Frontal cortex (tissue), 4 donors: ENCODE data around the gene ACTN2. TPM values are rescaled to one million over a fixed set of nuclear protein-coding genes. Genes with fewer than 3 reads are reported as not detected.

Experiments used
- DNase-seq, 2 donors: peaks; one replicate each; pipeline ENCODE4 v3.0.0; 2012; ENCODE audit warnings: low spot score in 2 of 2
- FAIRE-seq: peaks from 2 replicates; lab custom pipeline; 2012; peaks lifted over from hg19 to GRCh38; lab: Jason Lieb, UNC
- total RNA-seq: library from RNA; depleted of rRNA; stranded (reverse); fragments of >200 nt; gene quantifications from one replicate; pipeline ENCODE4 v1.2.3, GENCODE V29; 2014
- donor health status: control.
- donor health status: control.
- donor health status: control.

ACTN2 gene
- total RNA-seq, 1 donor from 2014 or later: 33.8 TPM

GRCh38 chr1:236689713-236690569 lies 3.6 kb downstream of the ACTN2 start:
- no peak for FAIRE-seq
- DNase-seq: no peak

- no peak for FAIRE-seq
- no peak for DNase-seq
Observed at GRCh38 chr1:236691348-236691747, 5.0 kb downstream of the ACTN2 start.

- FAIRE-seq (no peak), DNase-seq (no peak)
Observed at GRCh38 chr1:236692128-236692527, 5.8 kb downstream of the ACTN2 start.

- FAIRE-seq: no peak
- DNase-seq: no peak
Observed at GRCh38 chr1:236692742-236693141, 6.4 kb downstream of the ACTN2 start.

GRCh38 chr1:236699366-236699765 lies 13.1 kb downstream of the ACTN2 start:
- DNase-seq: no peak
- no peak for FAIRE-seq

- FAIRE-seq (no peak), DNase-seq (no peak)
Observed at GRCh38 chr1:236700903-236701302, 14.6 kb downstream of the ACTN2 start.

- FAIRE-seq (no peak), DNase-seq (no peak)
Observed at GRCh38 chr1:236701782-236702181, 15.5 kb downstream of the ACTN2 start.

GRCh38 chr1:236702791-236703394 lies 16.6 kb downstream of the ACTN2 start:
- FAIRE-seq (no peak), DNase-seq (no peak)

- no peak for FAIRE-seq
- no peak for DNase-seq
Observed at GRCh38 chr1:236705771-236706170, 19.5 kb downstream of the ACTN2 start.

GRCh38 chr1:236706183-236706582 lies 19.9 kb downstream of the ACTN2 start:
- FAIRE-seq: peak; percentile 36

GRCh38 chr1:236710328-236710892 lies 24.1 kb downstream of the ACTN2 start:
- no peak for DNase-seq
- no peak for FAIRE-seq

More at GRCh38 chr1:236706183-236706582, 19.9 kb downstream of the ACTN2 start:
- no peak for DNase-seq

GRCh38 chr1:236716160-236716559 lies 29.9 kb downstream of the ACTN2 start:
- FAIRE-seq: no peak
- DNase-seq: no peak

GRCh38 chr1:236717811-236718210 lies 31.5 kb downstream of the ACTN2 start:
- no peak for FAIRE-seq
- no peak for DNase-seq

- DNase-seq: no peak
- no peak for FAIRE-seq
Observed at GRCh38 chr1:236718328-236718727, 32.0 kb downstream of the ACTN2 start.

- no peak for FAIRE-seq
Observed at GRCh38 chr1:236720206-236720605, 33.9 kb downstream of the ACTN2 start.

GRCh38 chr1:236720611-236721010 lies 34.3 kb downstream of the ACTN2 start:
- FAIRE-seq (no peak), DNase-seq (no peak)

More at GRCh38 chr1:236720206-236720605, 33.9 kb downstream of the ACTN2 start:
- DNase-seq: no peak

GRCh38 chr1:236724049-236724448 lies 37.8 kb downstream of the ACTN2 start:
- FAIRE-seq (no peak), DNase-seq (no peak)

- FAIRE-seq: no peak
- DNase-seq: no peak
Observed at GRCh38 chr1:236724506-236724905, 38.2 kb downstream of the ACTN2 start.

GRCh38 chr1:236725668-236726067 lies 39.4 kb downstream of the ACTN2 start:
- FAIRE-seq (no peak), DNase-seq (no peak)

- DNase-seq (no peak), FAIRE-seq (no peak)
Observed at GRCh38 chr1:236727521-236727920, 41.2 kb downstream of the ACTN2 start.

- FAIRE-seq: no peak
Observed at GRCh38 chr1:236728752-236729151, 42.5 kb downstream of the ACTN2 start.

More at GRCh38 chr1:236728752-236729151, 42.5 kb downstream of the ACTN2 start:
- DNase-seq: no peak
